HG03571 (cell line): ENCODE results near the gene ILK.

Source experiments
- ATAC-seq: cut with Tn5 transposase; IDR thresholded peaks from one replicate; pipeline ENCODE4 v1.9.1; 2021; ENCODE audit not compliant: unreplicated experiment

Gene ILK

DNA sequence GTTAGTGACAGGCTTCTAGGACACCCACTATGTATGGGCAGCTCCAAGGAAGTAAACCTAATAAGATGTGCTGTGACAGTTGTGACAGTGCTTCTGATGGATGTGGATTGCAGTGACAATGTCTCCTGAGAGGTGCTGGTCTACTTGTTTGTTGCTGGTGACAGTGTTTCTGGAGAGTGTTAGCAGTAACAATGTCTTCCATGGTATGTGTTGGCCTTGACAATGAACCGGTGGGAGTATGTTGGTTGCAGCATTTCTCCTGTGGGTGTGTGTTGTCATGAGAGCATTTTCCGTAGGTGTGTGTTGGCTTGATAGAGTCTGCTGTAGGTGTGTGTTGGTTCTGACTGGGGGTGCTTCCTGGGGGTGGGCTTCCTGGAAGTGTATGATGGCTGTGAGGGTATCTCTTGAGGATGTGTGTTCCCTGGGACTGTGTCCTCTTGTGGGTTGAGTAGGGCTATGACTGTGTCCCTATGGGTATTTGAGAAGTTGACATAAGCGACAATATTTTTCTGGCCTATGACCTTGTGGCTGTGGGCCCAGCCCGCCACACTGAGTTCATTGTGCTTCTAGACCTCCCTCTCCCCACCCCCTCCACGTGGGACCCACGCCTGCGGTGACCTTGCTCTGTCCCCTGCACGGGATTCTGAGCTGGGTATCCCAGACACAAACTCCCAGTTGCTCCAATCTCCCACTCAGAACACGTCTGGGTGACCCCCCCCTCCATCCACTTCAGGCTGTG, 50.9 kb downstream of the ILK start:
- no peak for ATAC-seq

DNA sequence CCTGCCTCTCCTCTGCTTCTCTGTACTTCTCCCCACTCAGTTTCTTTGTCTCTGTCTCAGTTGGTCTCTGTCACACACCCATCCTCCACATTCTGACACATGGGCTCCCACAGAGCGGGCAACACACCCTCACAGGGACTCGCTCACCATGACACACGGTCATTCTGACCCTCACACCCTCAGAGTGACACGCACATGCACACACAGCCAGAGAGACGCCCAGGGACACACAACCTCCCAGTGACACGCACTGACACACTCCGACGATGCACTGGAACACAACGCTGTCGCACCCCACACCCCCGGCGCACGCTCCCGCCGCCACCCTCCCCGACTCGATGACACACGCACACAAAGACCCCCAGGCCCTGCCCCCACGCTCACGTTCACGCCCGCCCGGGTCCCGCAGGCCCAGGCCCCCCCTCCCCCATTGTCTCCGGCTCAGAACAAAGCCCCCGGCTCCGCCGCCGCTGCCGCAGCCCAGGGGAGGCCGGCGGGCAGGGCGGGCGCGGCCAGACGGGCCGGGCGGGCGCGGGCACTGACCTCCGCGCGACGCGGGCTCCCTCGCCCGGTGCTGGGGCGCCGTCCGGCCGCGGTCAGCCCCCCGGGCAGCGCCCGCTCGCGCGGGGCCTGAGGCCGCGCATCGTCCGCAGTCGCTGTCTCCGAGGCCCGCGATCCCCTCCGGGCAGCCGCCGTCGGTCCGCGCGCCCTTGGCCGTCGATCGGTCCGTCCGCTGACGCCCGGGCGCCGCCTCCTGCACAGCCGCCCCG, 51.6 kb downstream of the ILK start:
- no peak for ATAC-seq

DNA sequence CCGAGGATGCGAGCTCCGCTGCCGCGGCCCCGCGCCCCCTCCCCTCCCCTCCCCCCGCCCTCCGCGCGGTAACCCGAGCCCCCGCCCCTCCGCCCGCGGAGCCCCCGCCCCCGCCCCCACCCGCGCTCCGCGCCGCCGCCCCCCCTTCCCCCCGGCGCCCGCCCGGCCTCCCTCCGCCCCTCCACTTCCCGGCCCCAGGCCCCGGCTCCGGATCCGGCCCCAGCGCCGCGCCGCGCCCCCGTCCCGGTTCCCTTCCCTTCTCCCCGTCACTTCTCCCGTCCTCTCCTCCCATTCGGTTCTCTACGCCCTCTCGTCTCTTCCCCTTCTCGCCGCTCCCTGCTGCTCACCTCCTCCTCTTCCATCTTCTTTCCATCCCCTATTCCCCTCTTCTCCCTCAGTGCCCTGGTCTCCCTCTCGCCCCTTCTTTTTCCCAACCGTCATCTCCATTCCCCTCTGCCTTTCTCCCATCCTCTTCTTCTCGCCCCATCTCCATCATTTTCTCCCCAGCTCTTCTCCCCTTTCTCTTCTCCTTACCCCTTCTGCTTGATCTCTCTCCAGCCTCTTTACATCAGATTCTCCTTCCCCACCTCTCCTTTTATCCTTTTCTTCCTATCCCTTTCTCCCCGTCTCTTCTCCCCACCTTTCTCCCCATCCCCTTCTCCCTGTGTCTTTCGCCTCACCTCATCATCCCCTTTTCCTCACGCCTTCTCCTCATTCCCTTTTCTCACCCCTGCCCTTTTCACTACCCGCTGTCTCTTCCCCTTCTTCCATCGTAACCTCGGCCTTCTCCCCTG, 52.4 kb downstream of the ILK start, which contains the start of gene DCHS1:
Gene DCHS1 (minus strand): TSS at position 20 of the 794 bp plus-strand sequence. CDS start 14,196 bp downstream, outside the sequence.
- no peak for ATAC-seq

GRCh38 chr11:6656584-6656915, 53.0 kb downstream of the ILK start:
- no peak for ATAC-seq

- no peak for ATAC-seq
Measured at GRCh38 chr11:6656936-6657335, 53.4 kb downstream of the ILK start.

GRCh38 chr11:6657346-6657745, 53.8 kb downstream of the ILK start:
- ATAC-seq: no peak

DNA sequence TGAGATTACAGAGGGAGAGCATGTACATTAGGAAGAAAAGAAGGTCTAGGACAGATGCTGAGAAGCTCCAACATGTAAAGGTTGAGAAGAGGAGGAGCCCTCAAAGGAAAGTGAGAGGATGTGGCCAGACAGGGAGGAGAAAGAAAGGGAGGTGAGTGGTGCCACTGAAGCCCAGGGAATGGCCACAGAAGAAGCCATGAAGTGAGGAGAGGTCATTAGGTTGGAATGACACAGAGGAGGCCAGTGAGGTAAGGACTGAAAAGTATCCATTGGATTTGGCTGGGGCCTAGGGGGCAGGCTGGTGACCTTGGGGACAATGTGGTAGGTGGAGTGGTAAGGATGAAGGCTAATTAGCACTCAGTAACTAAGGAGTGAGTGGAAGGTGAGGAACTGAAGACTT, 55.1 kb downstream of the ILK start:
- ATAC-seq: no peak
